Loucy (cell line): ENCODE data around the gene CD248.
A peak's percentile ranks its signal among the peaks of the same experiment; 100 is the strongest.

Experiments
- EZH2phosphoT487 ChIP-seq: fragments of 200-600 bp; IDR thresholded peaks from 2 replicates; pipeline ENCODE4 v1.6.1; 2018; ENCODE audit warnings: antibody characterized with exemption, mild to moderate bottlenecking, moderate library complexity, borderline replicate concordance
- TF ChIP-seq, protein P1 (sequence below): fragments of 200-600 bp; sonication (generic); conservative IDR thresholded peaks from 2 replicates; pipeline ENCODE4 v1.5.1; 2014; ENCODE audit warnings: mild to moderate bottlenecking, antibody characterized with exemption, low read length

DNA sequence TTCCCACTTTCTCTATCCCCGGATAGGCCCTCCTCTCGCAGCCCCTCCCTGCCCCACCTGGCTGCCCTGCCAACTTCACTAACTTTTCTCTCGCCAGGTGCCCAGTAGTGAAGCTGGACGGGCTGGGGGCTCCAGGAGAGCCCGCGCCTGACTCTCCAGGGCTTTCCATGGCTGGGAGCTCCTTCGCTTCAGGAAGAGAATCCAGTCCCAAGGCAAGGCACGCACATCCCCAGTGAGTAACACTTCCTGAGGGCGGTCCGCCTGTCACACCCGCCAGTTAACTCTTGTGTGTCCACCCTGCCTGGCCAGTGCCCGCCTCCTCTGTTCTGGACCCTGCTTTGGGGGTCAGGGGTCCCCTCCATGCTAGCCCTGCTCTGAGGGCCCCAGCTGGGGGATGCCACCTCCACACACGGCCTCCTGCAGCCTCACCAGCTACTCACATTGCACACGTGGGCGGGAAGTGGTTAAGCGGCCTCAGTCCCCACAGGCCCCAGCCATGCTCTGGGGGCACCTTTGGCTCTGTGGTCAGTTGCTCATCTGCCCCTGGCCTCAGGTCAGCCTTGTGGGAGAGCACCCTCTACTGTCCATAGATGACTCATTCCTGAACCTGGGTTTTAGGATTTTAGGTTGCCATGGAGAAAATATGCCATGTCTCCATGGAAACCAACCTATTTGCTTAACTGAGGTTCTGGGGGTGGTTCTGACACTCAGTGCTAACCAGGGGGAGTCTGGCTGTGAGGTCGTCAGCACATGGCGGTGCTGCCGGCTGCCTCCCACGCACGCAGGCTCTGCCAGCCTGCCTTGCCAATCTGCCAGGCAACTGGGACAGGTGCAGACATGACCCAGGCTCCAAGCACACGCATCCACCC is 19.6 kb upstream of the CD248 start, which contains the start of gene RIN1:
- TF ChIP-seq, protein P1, sequence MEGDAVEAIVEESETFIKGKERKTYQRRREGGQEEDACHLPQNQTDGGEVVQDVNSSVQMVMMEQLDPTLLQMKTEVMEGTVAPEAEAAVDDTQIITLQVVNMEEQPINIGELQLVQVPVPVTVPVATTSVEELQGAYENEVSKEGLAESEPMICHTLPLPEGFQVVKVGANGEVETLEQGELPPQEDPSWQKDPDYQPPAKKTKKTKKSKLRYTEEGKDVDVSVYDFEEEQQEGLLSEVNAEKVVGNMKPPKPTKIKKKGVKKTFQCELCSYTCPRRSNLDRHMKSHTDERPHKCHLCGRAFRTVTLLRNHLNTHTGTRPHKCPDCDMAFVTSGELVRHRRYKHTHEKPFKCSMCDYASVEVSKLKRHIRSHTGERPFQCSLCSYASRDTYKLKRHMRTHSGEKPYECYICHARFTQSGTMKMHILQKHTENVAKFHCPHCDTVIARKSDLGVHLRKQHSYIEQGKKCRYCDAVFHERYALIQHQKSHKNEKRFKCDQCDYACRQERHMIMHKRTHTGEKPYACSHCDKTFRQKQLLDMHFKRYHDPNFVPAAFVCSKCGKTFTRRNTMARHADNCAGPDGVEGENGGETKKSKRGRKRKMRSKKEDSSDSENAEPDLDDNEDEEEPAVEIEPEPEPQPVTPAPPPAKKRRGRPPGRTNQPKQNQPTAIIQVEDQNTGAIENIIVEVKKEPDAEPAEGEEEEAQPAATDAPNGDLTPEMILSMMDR: peak; percentile 40
- no peak for TF ChIP-seq EZH2phosphoT487
